Thymus (tissue), 11 donors: ENCODE data around the gene SLC27A4. TPM values are rescaled to one million over a fixed set of nuclear protein-coding genes. Genes with fewer than 3 reads are reported as not detected.

Experiments
- DNase-seq, 9 donors: peaks; one replicate each; pipeline ENCODE4 v3.0.0-alpha.2; 2013; ENCODE audit warnings: low spot score in 9 of 9, low read depth in 6 of 9, missing footprints in 1 of 9
- H3K27ac ChIP-seq, 2 donors: one replicate each; pipeline ENCODE4 v1.5.1; 2013; ENCODE audit warnings: control low read depth in 1 of 2, low read depth in 1 of 2, low read length in 1 of 2, mild to moderate bottlenecking in 1 of 2, moderate library complexity in 1 of 2
- H3K27me3 ChIP-seq, 2 donors: one replicate each; pipeline ENCODE4 v1.5.1; 2013; ENCODE audit warnings: low read length in 1 of 2; ENCODE audit not compliant: control insufficient read depth in 2 of 2, insufficient read depth in 1 of 2
- H3K36me3 ChIP-seq, 2 donors: one replicate each; pipeline ENCODE4 v1.5.1; 2013; ENCODE audit warnings: low read length in 1 of 2, mild to moderate bottlenecking in 1 of 2, moderate library complexity in 1 of 2; ENCODE audit not compliant: control insufficient read depth in 2 of 2, insufficient read depth in 2 of 2
- H3K4me1 ChIP-seq, 2 donors: one replicate each; pipeline ENCODE4 v1.5.1; 2013; ENCODE audit warnings: low read length in 2 of 2; ENCODE audit not compliant: control insufficient read depth in 2 of 2, insufficient read depth in 2 of 2
- H3K4me3 ChIP-seq, 2 donors: one replicate each; pipeline ENCODE4 v1.5.1; 2013; ENCODE audit warnings: low read length in 2 of 2, control low read depth in 1 of 2, mild to moderate bottlenecking in 1 of 2
- H3K9me3 ChIP-seq, 2 donors: one replicate each; pipeline ENCODE4 v1.5.1; 2013; ENCODE audit warnings: low read length in 1 of 2, mild to moderate bottlenecking in 1 of 2; ENCODE audit not compliant: control insufficient read depth in 2 of 2, insufficient read depth in 1 of 2
- WGBS: extraction: QIAGEN DNeasy Blood & Tissue Kit; methylation state at CpG from one replicate; pipeline ENCODE4 v1.1.7; 2013; 5-methylcytosine and 5-hydroxymethylcytosine counted together
- polyA plus RNA-seq: library from polyadenylated mRNA; stranded (reverse); fragments of 200-250 nt; gene quantifications from one replicate; pipeline ENCODE4 v1.2.3, GENCODE V29; 2013
- total RNA-seq: library from RNA; stranded (reverse); fragments of 120-200 nt; gene quantifications from one replicate; pipeline ENCODE4 v1.2.4, GENCODE V29; 2013
- donor health status: healthy.

Gene SLC27A4
- total and polyA plus RNA-seq, 2 donors, result 6.7 to 20.7 TPM

- Histone ChIP-seq H3K27ac (no peak overlapping the region), H3K4me1 (no peaks in the 10 kb centered on the region), H3K4me3 (no peak overlapping the region), H3K27me3 (no peaks in the 10 kb centered on the region), H3K36me3 (peaks cover 6 to 13% of the 10 kb centered on the region in 2 donors), H3K9me3 (no peaks in the 10 kb centered on the region)
- 97% methylated on average over 9 of the region's 9 CpGs for WGBS
- no peak for DNase-seq
These were observed 36.0 kb upstream of the SLC27A4 start for GRCh38 chr9:128304136-128304970.

GRCh38 chr9:128304971-128305288, 35.4 kb upstream of the SLC27A4 start:
- DNase-seq, result no peak
- WGBS, result 94% methylated on average over 5 of the region's 5 CpGs
- Histone ChIP-seq H3K9me3 (no peaks in the 10 kb centered on the region), H3K27ac (no peak overlapping the region), H3K36me3 (peaks cover 11 to 19% of the 10 kb centered on the region in 2 donors), H3K4me1 (no peaks in the 10 kb centered on the region), H3K4me3 (no peak overlapping the region), H3K27me3 (no peaks in the 10 kb centered on the region)

- H3K4me1 ChIP-seq, result no peaks in the 10 kb centered on the region
- peaks cover 32 to 36% of the 10 kb centered on the region in 2 donors for H3K36me3 ChIP-seq
- H3K27ac ChIP-seq, result no peak overlapping the region
- DNase-seq, result no peak
- H3K27me3 ChIP-seq, result no peaks in the 10 kb centered on the region
- no peaks in the 10 kb centered on the region for H3K9me3 ChIP-seq
- H3K4me3 ChIP-seq, result no peak overlapping the region
- 98% methylated on average over 16 of the region's 16 CpGs for WGBS
These were observed 30.8 kb upstream of the SLC27A4 start for GRCh38 chr9:128309551-128309950.

GRCh38 chr9:128310461-128310860, 29.9 kb upstream of the SLC27A4 start:
- Histone ChIP-seq H3K27ac (no peak overlapping the region), H3K36me3 (peaks cover 39 to 43% of the 10 kb centered on the region in 2 donors), H3K4me3 (no peak overlapping the region), H3K9me3 (no peaks in the 10 kb centered on the region), H3K27me3 (no peaks in the 10 kb centered on the region), H3K4me1 (no peaks in the 10 kb centered on the region)
- DNase-seq, result no peak
- 97% methylated on average over 10 of the region's 10 CpGs for WGBS

- no peaks in the 10 kb centered on the region for H3K27me3 ChIP-seq
- no peaks in the 10 kb centered on the region for H3K9me3 ChIP-seq
- no peak overlapping the region for H3K4me3 ChIP-seq
- H3K4me1 ChIP-seq, result no peaks in the 10 kb centered on the region
- peaks cover 36 to 49% of the 10 kb centered on the region in 2 donors for H3K36me3 ChIP-seq
- WGBS, result 98% methylated on average over 4 of the region's 4 CpGs
- no peak overlapping the region for H3K27ac ChIP-seq
- DNase-seq, result no peak
These were observed 25.6 kb upstream of the SLC27A4 start for GRCh38 chr9:128314697-128315096.

- Histone ChIP-seq H3K4me1 (peaks cover 0 to 3% of the 10 kb centered on the region in 2 donors), H3K4me3 (no peak overlapping the region), H3K36me3 (peaks cover 22 to 33% of the 10 kb centered on the region in 2 donors), H3K27ac (no peak overlapping the region), H3K9me3 (no peaks in the 10 kb centered on the region), H3K27me3 (no peaks in the 10 kb centered on the region)
- 94% methylated on average over 9 of the region's 9 CpGs for WGBS
- DNase-seq, result no peak
These were observed 23.9 kb upstream of the SLC27A4 start for GRCh38 chr9:128316421-128316820.

GRCh38 chr9:128317629-128318028, 22.7 kb upstream of the SLC27A4 start:
- H3K36me3 ChIP-seq, result peaks cover 20 to 32% of the 10 kb centered on the region in 2 donors
- H3K4me1 ChIP-seq, result peaks cover 6 to 7% of the 10 kb centered on the region in 2 donors
- 77% methylated on average over 2 of the region's 2 CpGs for WGBS
- H3K9me3 ChIP-seq, result no peaks in the 10 kb centered on the region
- H3K4me3 ChIP-seq, result no peak overlapping the region
- no peak for DNase-seq
- H3K27me3 ChIP-seq, result no peaks in the 10 kb centered on the region
- no peak overlapping the region for H3K27ac ChIP-seq

GRCh38 chr9:128321343-128321742, 19.0 kb upstream of the SLC27A4 start:
- Histone ChIP-seq H3K27me3 (no peaks in the 10 kb centered on the region), H3K36me3 (peaks cover 18 to 23% of the 10 kb centered on the region in 2 donors), H3K9me3 (peaks cover 0 to 4% of the 10 kb centered on the region in 2 donors), H3K27ac (no peak overlapping the region), H3K4me1 (peaks cover 13 to 14% of the 10 kb centered on the region in 2 donors), H3K4me3 (peak overlapping the region; percentile 69 to 70)
- WGBS, result 95% methylated on average over 7 of the region's 7 CpGs
- no peak for DNase-seq

GRCh38 chr9:128321879-128322403, 18.4 kb upstream of the SLC27A4 start:
- H3K36me3 ChIP-seq, result peaks cover 15 to 17% of the 10 kb centered on the region in 2 donors
- peaks cover 13 to 14% of the 10 kb centered on the region in 2 donors for H3K4me1 ChIP-seq
- no peaks in the 10 kb centered on the region for H3K27me3 ChIP-seq
- H3K4me3 ChIP-seq, result peak overlapping the region; percentile 69 to 70
- H3K9me3 ChIP-seq, result peaks cover 0 to 4% of the 10 kb centered on the region in 2 donors
- peak overlapping the region in 1 of 2 donors; percentile 96 for H3K27ac ChIP-seq
- DNase-seq, result no peak
- 2% methylated on average over 21 of the region's 21 CpGs for WGBS
